GM23338 (cell line): ENCODE results near the gene IQCE.

Experiments
- CREB1 ChIP-seq: fragments of 250-450 bp; sonication (Bioruptor Pico); IDR thresholded peaks from 2 replicates; pipeline ENCODE4 v1.5.0; 2020; ENCODE audit warnings: low read depth, mild to moderate bottlenecking, moderate library complexity
- CTCF ChIP-seq, 2 experiments: fragments of 200-600 bp in 1 of 2; sonication (generic) in 1 of 2; conservative IDR thresholded peaks; 2 replicates each; pipeline versions ENCODE4 v1.5.1 to v1.6.1; 2016 to 2017; ENCODE audit warnings: antibody characterized with exemption in 2 of 2, low read depth in 2 of 2, mild to moderate bottlenecking in 2 of 2, moderate library complexity in 1 of 2
- ETS1 ChIP-seq: IDR thresholded peaks from 2 replicates; pipeline ENCODE4 v1.6.1; 2016; ENCODE audit warnings: antibody characterized with exemption
- EZH2 ChIP-seq: fragments of 200-600 bp; sonication (generic); IDR thresholded peaks from one replicate; pipeline ENCODE4 v1.8.0; 2017; ENCODE audit warnings: antibody characterized with exemption, mild to moderate bottlenecking, low read depth; ENCODE audit not compliant: unreplicated experiment
- EZH2phosphoT487 ChIP-seq: fragments of 200-600 bp; sonication (generic); IDR thresholded peaks from one replicate; pipeline ENCODE4 v1.8.1; 2018; ENCODE audit warnings: antibody characterized with exemption; ENCODE audit not compliant: unreplicated experiment
- JUNB ChIP-seq: IDR thresholded peaks from one replicate; pipeline ENCODE4 v1.6.1; 2016; ENCODE audit warnings: antibody characterized with exemption; ENCODE audit not compliant: unreplicated experiment
- NANOG ChIP-seq: IDR thresholded peaks from 2 replicates; pipeline ENCODE4 v1.6.1; 2016; ENCODE audit warnings: antibody characterized with exemption, borderline replicate concordance
- POLR2AphosphoS5 ChIP-seq: IDR thresholded peaks from 2 replicates; pipeline ENCODE4 v1.6.1; 2016; ENCODE audit warnings: antibody characterized with exemption, low read depth
- REST ChIP-seq: IDR thresholded peaks from one replicate; pipeline ENCODE4 v1.6.1; 2018; ENCODE audit warnings: antibody characterized with exemption; ENCODE audit not compliant: unreplicated experiment
- STAT1 ChIP-seq: IDR thresholded peaks from one replicate; pipeline ENCODE4 v1.6.1; 2016; ENCODE audit warnings: antibody characterized with exemption; ENCODE audit not compliant: unreplicated experiment
- ZNF331 ChIP-seq: fragments of 250-450 bp; sonication (Bioruptor Pico); IDR thresholded peaks from 2 replicates; pipeline ENCODE4 v1.5.0; 2020; ENCODE audit warnings: low read depth, mild to moderate bottlenecking, moderate library complexity

GRCh38 chr7:2622869-2623697, 64.3 kb downstream of the IQCE start:
- no peak for TF ChIP-seq CTCF (conservative IDR thresholded peaks at IDR 0.05; ENCODE audit: low read depth in 2 of 2)
- TF ChIP-seq REST, result no peak
- TF ChIP-seq POLR2AphosphoS5, result no peak
- TF ChIP-seq EZH2, result no peak
- TF ChIP-seq ZNF331, result no peak
- TF ChIP-seq EZH2phosphoT487, result no peak
- TF ChIP-seq CREB1, result no peak
- no peak for TF ChIP-seq STAT1
- no peak for TF ChIP-seq ETS1
- no peak for TF ChIP-seq JUNB
- no peak for TF ChIP-seq NANOG
